SH-SY5Y (cell line): ENCODE data around the gene SAMD4A.

Source experiments
- GATA2 ChIP-seq: IDR thresholded peaks from 2 replicates; pipeline ENCODE4 v1.6.1; 2011; ENCODE audit warnings: mild to moderate bottlenecking, low read depth, low read length
- GATA3 ChIP-seq: IDR thresholded peaks from 2 replicates; pipeline ENCODE4 v1.6.1; 2011; ENCODE audit warnings: low read depth, mild to moderate bottlenecking, low read length, moderate library complexity

- TF ChIP-seq GATA3 (no peak), GATA2 (no peak)
Observed at GRCh38 chr14:54791001-54791400, 224.1 kb downstream of the SAMD4A start.
